Measurements from ENCODE around the gene SLC38A8. TPM values are rescaled to one million over a fixed set of nuclear protein-coding genes. Genes with fewer than 3 reads are reported as not detected.

Gene SLC38A8
- total and polyA plus RNA-seq, 2 experiments from 2014 or later, result not detected

DNA sequence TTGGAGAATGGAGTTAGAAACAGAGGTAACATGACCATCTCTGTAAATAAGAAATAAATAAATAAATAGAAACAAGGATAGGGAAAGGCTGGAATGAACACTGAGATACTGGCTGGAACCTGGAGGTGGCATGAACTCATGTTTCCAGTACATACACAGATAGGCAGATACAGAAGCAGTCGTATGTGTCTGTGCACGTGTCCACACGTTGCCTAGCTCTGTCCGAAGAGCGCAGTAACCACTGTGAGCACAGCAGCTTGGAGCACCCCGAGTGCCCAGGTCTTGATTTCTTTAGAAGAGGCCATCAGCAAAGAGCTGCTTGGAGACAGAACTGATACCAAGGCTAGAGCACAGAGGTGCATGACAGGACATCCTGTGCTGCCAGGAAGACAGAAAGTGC lies 37.1 kb upstream of the SLC38A8 start:
- DNase-seq (ENCODE audit: low spot score), result no peak
- Histone ChIP-seq H3K4me1 (ENCODE audit: insufficient read depth) (no peaks in the 10 kb centered on the region), H3K36me3 (replicated peaks; ENCODE audit: insufficient read depth, low read depth) (peaks cover 5% of the 10 kb centered on the region), H3K4me2 (no peak overlapping the region), H3K27me3 (no peaks in the 10 kb centered on the region), H2AFZ (no peak overlapping the region), H3K79me2 (peaks cover 27% of the 10 kb centered on the region), H3K9me2 (replicated peaks; ENCODE audit: insufficient read depth) (no peaks in the 10 kb centered on the region), H3K4me3 (no peak overlapping the region), H3K27ac (no peak overlapping the region), H3K9me3 (ENCODE audit: low read depth) (no peaks in the 10 kb centered on the region), H4K20me1 (ENCODE audit: insufficient read depth, poor library complexity, severe bottlenecking) (no peaks in the 10 kb centered on the region)
- TF ChIP-seq, protein P1, sequence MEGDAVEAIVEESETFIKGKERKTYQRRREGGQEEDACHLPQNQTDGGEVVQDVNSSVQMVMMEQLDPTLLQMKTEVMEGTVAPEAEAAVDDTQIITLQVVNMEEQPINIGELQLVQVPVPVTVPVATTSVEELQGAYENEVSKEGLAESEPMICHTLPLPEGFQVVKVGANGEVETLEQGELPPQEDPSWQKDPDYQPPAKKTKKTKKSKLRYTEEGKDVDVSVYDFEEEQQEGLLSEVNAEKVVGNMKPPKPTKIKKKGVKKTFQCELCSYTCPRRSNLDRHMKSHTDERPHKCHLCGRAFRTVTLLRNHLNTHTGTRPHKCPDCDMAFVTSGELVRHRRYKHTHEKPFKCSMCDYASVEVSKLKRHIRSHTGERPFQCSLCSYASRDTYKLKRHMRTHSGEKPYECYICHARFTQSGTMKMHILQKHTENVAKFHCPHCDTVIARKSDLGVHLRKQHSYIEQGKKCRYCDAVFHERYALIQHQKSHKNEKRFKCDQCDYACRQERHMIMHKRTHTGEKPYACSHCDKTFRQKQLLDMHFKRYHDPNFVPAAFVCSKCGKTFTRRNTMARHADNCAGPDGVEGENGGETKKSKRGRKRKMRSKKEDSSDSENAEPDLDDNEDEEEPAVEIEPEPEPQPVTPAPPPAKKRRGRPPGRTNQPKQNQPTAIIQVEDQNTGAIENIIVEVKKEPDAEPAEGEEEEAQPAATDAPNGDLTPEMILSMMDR (IDR thresholded peaks at IDR 0.05; ENCODE audit: poor library complexity), result no peak
- TF ChIP-seq EZH2phosphoT487 (IDR thresholded peaks at IDR 0.05; ENCODE audit: low read depth, severe bottlenecking, unreplicated experiment), result no peak
- no peak for TF ChIP-seq EZH2 (IDR thresholded peaks at IDR 0.05; ENCODE audit: borderline replicate concordance)
- over 99% methylated on average over 6 of the region's 6 CpGs for WGBS (ENCODE audit: low lambda C conversion rate, missing lambda C conversion rate)

DNA sequence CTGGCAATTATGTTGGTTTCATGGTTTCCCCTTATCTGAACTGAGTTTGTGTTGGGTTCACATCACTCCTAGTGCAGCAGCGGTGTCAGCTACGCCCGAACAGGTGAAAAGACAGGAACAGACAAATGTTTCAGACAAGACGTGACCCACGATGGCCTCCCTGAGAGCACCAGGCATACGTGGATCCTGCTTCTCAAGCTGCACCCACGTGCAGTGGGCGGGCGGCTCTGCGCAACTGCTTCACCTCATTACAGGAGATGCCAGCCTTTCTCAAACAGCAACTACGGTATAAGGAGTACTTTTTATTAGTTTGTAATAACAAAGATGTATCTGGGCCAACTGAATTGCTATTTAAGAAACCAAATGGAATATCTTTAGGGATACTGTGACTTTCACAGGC lies 32.8 kb upstream of the SLC38A8 start:
- no peak for TF ChIP-seq EZH2phosphoT487 (IDR thresholded peaks at IDR 0.05; ENCODE audit: low read depth, severe bottlenecking, unreplicated experiment)
- TF ChIP-seq EZH2 (IDR thresholded peaks at IDR 0.05; ENCODE audit: borderline replicate concordance), result no peak
- TF ChIP-seq, protein P1 (IDR thresholded peaks at IDR 0.05; ENCODE audit: poor library complexity), result no peak
- no peak for DNase-seq (ENCODE audit: low spot score)
- Histone ChIP-seq H3K27me3 (no peaks in the 10 kb centered on the region), H3K4me2 (no peak overlapping the region), H3K9me2 (replicated peaks; ENCODE audit: insufficient read depth) (no peaks in the 10 kb centered on the region), H3K4me3 (no peak overlapping the region), H4K20me1 (ENCODE audit: insufficient read depth, poor library complexity, severe bottlenecking) (no peaks in the 10 kb centered on the region), H3K4me1 (ENCODE audit: insufficient read depth) (no peaks in the 10 kb centered on the region), H2AFZ (no peak overlapping the region), H3K79me2 (peaks cover 22% of the 10 kb centered on the region), H3K9me3 (ENCODE audit: low read depth) (no peaks in the 10 kb centered on the region), H3K27ac (no peak overlapping the region), H3K36me3 (replicated peaks; ENCODE audit: insufficient read depth, low read depth) (peaks cover 5% of the 10 kb centered on the region)
- WGBS (ENCODE audit: low lambda C conversion rate, missing lambda C conversion rate), result 97% methylated on average over 11 of the region's 11 CpGs

DNA sequence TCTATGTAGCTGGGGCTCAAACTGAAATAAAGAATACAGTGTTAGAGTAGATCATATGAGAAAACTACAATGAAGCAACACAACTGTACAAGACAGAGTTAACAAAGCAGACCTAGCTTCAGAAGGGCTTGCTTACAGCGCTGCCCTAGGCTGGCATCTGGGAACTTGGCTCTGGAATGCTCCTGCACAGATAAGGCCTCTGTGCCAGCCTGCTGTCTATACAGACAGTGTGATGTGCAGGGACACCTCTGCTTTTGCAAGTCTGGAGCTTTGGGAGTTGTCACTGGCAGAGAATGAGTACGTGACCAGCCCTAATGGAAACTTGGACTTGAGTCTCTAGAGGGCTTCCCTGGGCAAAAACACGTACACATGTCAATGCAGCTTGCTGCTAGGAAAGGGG lies 32.1 kb upstream of the SLC38A8 start:
- Histone ChIP-seq H3K27ac (no peak overlapping the region), H3K9me3 (ENCODE audit: low read depth) (no peaks in the 10 kb centered on the region), H3K4me1 (ENCODE audit: insufficient read depth) (no peaks in the 10 kb centered on the region), H3K79me2 (peaks cover 19% of the 10 kb centered on the region), H3K4me2 (no peak overlapping the region), H2AFZ (no peak overlapping the region), H4K20me1 (ENCODE audit: insufficient read depth, poor library complexity, severe bottlenecking) (no peaks in the 10 kb centered on the region), H3K9me2 (replicated peaks; ENCODE audit: insufficient read depth) (no peaks in the 10 kb centered on the region), H3K4me3 (no peak overlapping the region), H3K27me3 (no peaks in the 10 kb centered on the region), H3K36me3 (replicated peaks; ENCODE audit: insufficient read depth, low read depth) (peaks cover 5% of the 10 kb centered on the region)
- 98% methylated on average over 3 of the region's 3 CpGs for WGBS (ENCODE audit: low lambda C conversion rate, missing lambda C conversion rate)
- no peak for TF ChIP-seq EZH2 (IDR thresholded peaks at IDR 0.05; ENCODE audit: borderline replicate concordance)
- TF ChIP-seq, protein P1 (IDR thresholded peaks at IDR 0.05; ENCODE audit: poor library complexity), result no peak
- TF ChIP-seq EZH2phosphoT487 (IDR thresholded peaks at IDR 0.05; ENCODE audit: low read depth, severe bottlenecking, unreplicated experiment), result no peak
- no peak for DNase-seq (ENCODE audit: low spot score)

DNA sequence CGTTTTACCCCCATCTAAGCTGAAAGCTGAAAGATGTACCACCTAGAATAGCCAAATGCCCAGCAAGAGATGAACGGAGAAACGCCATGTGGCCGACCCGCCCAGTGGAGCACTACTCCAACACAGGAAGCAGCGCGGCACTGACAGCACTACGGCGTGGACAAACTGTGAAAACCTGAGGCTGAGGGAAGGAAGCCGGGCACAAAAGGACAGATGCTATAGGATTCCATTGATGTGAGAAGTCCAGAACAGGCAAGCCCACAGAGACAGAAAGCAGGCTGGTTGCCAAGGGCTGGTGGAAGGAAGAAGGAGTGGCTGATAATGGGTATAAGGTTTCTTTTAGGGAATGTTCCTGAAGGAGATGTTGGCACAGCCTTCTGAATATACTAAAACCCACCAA lies 29.4 kb upstream of the SLC38A8 start:
- no peak for DNase-seq (ENCODE audit: low spot score)
- 98% methylated on average over 10 of the region's 10 CpGs for WGBS (ENCODE audit: low lambda C conversion rate, missing lambda C conversion rate)
- Histone ChIP-seq H2AFZ (no peak overlapping the region), H3K36me3 (replicated peaks; ENCODE audit: insufficient read depth, low read depth) (no peaks in the 10 kb centered on the region), H3K27me3 (no peaks in the 10 kb centered on the region), H3K4me3 (no peak overlapping the region), H3K4me2 (no peak overlapping the region), H3K9me2 (replicated peaks; ENCODE audit: insufficient read depth) (no peaks in the 10 kb centered on the region), H3K4me1 (ENCODE audit: insufficient read depth) (no peaks in the 10 kb centered on the region), H3K9me3 (ENCODE audit: low read depth) (no peaks in the 10 kb centered on the region), H3K27ac (no peak overlapping the region), H3K79me2 (peaks cover 7% of the 10 kb centered on the region), H4K20me1 (ENCODE audit: insufficient read depth, poor library complexity, severe bottlenecking) (no peaks in the 10 kb centered on the region)
- TF ChIP-seq EZH2 (IDR thresholded peaks at IDR 0.05; ENCODE audit: borderline replicate concordance) (no peak), EZH2phosphoT487 (IDR thresholded peaks at IDR 0.05; ENCODE audit: low read depth, severe bottlenecking, unreplicated experiment) (no peak)
- TF ChIP-seq, protein P1 (IDR thresholded peaks at IDR 0.05; ENCODE audit: poor library complexity), result no peak

Data from hepatocyte (in vitro differentiated cells).